ENCODE measurements around the gene TXNRD3.
A peak's percentile ranks its signal among the peaks of the same experiment; 100 is the strongest.

The TXNRD3 gene

DNA sequence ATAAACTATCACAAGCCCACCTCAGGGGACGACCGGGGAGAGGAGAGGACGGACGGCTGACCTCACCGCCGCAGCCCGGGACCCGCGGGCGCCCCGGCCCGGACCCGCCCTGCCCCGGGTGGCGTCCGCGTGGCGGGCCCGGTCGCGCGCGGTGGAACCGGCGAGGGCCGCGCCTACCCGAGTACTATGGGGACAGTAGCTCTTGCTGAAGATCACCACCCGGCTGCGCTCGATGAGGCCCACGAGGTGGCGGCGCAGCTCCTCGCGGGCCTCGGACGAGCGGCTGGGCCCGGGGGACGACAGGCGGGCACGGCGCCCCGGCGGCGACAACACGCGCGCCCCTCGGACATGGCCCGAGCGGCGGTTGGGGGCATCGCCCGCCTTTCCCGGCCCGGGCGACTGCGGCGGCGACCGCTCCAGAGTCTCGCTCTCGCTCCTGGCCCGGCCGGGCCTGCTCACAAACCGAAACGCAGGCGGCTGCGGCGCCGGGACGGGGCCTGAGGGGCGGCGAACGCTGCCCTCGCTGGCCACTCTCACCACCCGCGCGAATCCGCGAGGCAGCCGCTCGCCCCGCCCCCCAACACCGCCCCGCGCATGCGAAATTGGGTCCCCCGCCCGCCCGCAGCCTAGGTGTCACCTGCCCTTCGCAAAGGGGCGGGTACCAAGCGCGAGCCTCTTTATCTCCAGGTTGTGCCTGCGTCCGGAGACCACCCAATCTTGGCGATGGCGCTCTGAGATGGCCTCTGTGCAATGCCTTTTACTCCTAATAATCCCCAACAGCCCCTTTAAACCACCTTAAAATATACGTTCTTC is at the start of gene TXNRD3:
Gene TXNRD3, minus strand, starts transcription at position 554 of the 813 bp plus-strand sequence.
- DNase-seq (ENCODE audit: low spot score): peak; percentile 79

DNA sequence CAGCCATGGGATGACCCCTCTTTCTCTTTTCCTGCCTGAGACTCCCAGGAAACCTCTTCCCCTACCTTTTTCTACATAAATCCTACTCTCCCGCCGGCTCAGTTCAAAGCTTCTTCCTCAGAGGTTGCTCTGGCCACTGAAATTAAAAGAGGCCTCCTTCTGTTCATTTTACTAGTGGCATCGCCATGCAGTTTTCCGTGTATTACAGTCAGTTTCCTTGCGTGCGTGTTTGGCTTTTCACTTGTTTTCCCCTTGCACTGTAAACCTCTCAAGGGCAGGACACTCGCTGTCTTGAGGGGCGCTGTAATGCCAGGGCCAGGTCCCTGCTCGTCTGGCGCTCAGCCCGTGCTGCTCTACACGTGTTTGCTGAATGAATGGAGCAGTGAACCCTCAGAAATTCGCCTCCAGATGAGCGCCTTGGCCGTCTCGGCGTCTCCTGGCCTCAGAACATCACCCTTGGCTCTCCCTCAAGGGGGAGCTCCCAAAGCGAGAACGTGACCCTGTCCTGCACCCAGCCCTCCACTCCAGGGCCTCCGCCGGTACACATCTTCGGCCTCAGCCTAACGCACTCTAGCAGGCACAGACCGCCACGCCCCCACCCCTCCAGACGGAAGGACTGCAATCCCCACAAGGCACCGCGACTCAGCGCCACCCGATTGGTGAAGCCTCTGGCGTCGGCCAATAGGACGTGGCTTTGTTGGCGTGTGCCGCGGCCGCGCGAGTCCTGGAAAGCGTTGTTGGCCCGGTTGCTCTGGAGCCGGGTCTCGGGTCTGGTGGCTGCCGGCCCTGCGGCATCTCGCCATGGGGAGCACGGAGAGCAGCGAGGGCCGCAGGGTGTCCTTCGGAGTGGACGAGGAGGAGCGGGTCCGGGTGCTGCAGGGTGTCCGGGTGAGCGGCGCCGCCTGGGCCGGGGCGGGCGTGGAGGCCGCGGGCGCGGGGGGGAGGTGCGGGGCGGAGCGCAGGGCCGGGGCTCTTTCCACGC is 48.9 kb upstream of the TXNRD3 start, which contains the start of gene CHCHD6:
Gene CHCHD6, plus strand, starts transcription at position 729 of the 982 bp plus-strand sequence. Its CDS starts 73 bp downstream, at position 802.
- DNase-seq (ENCODE audit: low spot score): peak; percentile 96

DNA sequence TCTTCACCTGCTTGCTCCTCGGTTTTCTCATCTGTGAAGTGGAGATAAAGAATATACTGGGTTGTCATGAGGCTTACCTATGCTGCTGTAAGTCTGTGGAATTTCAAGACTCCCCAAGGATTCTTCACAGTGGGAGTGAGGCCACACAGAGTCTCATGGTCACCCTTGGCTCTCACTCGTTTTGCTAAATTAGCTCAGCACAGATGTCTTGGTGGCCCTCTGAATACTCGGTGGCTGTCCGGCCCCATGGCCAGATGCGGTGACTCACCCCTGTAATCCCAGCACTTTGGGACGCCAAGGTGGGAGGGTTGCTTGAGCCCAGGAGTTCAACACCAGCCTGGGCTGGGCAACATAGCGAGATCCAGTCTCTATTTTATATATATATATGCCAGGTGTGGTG is 44.1 kb upstream of the TXNRD3 start:
- DNase-seq (ENCODE audit: low spot score): no peak

DNA sequence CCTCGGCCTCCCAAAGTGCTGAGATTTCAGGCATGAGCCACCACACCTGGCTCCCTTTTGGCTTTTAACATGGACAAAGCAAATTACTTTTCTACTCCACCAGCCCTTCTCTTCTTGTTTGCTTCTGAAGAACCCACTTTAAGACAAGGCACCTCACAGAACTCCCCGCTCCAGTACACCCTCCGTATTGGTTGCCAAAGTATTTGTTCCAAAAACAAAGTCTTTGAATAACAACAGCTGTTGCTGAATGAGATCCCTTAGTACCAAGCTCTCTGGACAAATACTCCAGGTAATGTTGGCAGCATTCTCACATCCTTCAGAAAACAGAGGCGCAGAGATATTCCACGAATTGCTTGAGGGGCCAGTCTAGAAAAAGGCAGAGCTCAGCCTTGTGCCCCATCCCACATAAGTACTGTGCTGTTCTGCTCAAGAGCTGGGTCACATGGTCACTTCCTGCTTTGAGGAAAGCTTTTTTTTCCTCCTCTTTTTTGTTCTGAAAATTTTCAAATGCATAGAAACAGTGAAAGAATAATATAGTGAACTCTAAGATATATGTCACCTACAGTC is 41.9 kb upstream of the TXNRD3 start:
- no peak for DNase-seq (ENCODE audit: low spot score)

DNA sequence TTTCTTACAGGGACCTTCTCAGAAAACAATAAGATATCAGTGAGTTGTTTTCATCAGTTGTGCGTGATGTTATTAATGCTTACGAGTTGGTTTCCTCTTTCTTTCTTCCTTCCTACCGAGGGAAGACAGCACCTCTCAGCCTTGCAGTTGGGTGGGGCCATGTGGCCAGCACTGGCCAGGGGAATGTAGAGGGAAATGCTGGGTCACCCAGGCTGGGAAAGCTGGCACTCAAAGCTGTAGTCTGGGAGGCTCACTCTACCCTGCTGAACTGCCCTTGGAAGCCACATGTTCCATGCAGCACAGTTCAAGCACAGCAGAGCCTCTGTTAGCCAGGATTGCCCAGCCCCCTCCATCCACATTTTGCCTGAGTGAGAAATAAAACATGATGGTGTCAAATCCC is 39.0 kb upstream of the TXNRD3 start:
- DNase-seq (ENCODE audit: low spot score): no peak

DNA sequence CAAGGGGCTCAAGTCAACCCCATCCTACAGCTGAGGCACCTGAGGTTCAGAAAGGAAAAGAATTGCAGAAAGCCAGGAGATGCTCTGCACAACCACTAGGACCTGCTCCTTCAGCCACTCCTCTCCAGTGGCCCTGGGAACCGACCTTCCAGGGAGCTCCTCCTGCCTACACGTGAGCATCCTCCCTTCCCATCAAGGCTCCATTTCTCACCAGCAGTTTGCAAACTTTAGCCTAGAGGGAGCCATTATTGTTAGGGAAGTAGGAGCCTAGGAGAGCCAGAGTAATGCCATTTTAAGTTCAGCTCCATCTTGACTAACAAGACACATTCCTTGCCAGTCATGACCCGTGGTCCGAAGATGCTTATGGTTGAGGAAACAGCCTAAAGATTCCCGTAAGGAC is 37.9 kb upstream of the TXNRD3 start:
- DNase-seq (ENCODE audit: low spot score): no peak

DNA sequence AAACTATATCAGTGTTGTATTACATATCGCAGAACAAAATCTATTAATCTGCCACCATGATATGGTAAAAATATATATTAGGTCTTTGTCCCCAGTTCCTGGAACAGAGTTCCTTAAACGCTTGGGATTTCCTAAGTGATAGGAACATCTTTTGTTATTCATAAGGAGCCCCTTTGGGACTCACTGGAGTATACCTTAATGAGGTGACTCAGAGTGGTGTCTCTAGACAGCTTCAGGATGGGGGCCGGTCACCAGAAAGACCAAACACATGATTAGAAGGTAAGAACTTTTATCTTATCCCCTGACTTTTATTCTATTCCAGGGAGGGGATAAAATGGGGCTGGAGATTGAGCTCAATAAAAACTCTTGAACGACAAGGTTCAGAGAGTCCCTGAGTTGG is 36.8 kb upstream of the TXNRD3 start:
- no peak for DNase-seq (ENCODE audit: low spot score)

DNA sequence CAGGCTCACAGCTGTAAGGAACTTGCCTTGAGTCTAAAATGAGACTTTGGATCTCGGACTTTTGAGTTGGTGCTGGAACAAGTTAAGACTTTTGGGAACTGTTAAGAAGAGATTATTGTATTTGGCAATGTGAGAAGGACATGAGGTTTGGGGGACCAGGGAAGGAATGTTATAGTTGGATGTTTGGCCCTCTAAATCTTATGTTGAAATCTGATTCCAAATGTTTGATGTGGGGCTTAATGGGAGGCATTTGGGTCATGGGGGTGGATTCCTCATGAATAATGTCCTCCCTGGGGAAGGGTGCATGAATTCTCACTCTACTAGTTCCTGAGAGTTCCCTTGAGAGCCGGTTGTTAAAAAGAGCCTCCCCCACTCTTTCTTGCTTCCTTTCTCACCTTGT is 30.6 kb upstream of the TXNRD3 start:
- no peak for DNase-seq (ENCODE audit: low spot score)

DNA sequence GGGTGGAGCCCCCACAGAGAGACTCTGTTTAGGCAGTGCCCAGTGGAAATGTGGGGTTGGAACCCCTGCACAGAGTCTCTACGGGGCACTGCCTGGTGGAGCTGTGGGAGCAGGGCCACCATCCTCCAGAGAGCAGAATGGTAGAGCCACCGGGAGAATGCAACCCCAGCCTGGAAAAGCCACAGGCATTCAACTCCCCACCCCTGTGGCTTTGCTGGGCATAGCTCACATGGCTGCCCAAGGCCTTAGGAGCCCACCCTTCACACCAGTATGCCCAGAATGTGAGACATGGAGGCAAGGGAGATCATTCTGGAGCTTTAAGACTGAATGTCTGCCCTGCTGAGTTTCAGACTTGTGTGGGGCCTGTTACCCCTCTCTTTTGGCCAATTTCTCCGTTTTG is 30.1 kb upstream of the TXNRD3 start:
- no peak for DNase-seq (ENCODE audit: low spot score)

DNA sequence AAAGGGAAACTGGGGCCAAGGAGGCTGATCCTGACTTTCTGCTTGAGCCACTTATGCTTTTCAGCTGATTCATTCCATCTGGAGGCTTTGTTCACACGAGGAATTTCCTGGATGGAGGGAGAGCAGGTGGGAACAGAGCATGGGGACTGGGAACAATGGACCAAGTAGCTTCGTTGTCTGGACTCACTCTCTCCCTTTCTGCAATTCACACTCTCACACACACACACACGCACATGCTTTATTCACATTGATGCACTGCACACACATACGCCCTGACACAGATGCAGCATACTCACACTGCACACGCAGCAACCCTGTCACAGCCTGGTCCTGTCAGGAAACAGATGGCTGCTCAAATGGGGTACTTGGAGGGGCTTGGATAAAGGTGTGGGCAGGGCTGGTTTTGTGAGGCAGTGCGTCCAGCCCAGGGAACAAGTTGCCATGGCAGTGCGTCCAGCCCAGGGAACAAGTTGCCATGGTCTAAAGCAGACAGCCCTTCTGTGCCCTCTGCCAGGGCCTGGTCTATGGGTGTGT is 29.4 kb upstream of the TXNRD3 start:
- DNase-seq (ENCODE audit: low spot score): peak; percentile 22

DNA sequence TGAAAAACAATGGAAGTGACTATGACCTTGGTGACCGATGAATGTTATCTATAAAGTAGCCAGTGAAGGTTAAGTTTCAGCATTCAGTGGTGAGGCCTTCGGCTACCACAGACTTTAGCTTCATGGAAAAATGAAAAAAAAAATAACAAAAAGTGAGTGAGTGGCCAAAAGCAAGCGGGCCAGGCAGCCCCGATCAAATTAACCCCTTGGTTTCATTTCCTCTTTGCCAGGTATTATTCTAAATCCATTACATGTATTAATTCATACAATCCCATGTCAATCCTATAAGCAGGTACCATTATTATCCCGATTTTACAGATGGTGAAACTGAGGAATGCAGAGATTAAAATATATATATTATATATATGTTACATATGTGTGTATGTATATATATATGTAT is 28.1 kb upstream of the TXNRD3 start:
- no peak for DNase-seq (ENCODE audit: low spot score)

DNA sequence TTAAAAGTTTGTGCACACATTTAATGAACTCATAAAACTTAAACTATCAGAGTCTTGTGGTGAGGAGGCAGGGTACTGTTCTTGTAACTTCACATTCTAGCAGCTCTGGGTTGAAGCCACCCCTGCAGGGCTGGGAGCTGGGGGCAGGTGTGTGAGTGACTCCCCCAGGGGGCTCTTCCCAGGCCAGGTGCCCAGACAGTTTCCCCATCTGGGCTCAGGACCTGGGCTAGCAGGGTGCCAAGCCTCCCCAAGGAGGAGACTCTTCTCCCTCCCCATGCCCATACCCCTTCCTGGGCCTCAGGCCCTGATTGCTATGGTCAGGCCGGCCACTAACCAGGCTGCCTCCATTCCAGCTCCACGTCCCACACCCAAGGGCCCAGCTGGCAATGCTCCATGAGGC is 27.1 kb upstream of the TXNRD3 start:
- DNase-seq (ENCODE audit: low spot score): no peak

DNA sequence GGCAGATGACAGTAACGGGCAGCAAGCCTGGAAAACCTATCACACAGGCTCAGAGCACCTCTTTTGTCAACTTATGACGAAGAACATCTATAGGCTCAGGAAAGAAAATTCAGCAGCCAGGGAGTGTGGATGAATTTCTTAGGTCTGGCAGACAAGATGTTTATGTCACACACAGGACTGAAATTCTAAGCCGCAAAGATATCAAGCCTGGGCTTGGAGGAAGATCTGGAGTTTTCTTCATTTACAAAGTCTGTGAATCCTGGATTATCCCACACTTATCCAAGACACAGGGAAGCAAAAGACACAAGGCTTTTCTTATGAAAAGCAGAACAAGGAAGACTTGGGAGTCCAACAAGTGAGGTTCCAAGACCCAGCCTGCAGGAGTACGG is 25.7 kb upstream of the TXNRD3 start:
- no peak for DNase-seq (ENCODE audit: low spot score)

DNA sequence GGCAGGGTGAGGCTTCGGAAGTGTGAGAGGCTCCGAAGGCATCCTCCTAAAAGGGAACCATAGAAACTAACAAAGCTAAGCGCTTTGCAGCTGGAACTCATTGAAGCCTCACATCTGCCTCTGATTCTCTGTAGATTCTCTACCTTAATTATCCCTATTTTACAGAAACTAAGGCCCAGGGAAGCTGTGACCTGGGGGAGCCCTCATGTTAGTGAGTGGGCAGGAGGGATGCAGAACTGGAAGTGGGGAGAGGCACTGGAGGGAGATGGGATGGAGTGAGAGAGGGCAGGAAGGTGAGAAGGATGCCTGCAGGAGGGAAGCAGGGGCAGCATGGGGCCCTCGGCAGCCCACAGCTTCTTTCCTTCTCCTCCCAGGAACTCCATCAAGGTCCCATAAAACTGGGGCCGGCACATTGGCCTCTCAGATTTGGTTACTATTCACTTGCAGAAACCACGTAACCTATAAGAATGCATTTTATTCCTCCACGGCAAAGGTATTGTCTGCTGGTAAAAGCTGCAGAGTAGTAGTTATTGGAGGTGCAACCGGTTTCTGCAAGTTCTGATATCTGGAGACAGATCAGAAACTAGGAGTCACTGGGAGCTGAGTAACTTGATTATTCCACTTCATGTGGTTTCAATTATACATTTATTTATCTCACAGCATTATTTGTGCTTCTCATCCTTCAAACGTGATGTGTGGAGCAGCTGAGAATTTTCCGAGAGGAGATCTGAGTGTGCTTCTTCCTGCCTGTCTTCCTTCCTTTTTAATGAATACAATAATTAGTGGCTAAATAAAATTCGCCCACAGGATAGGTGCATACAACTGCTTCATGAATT is 25.1 kb upstream of the TXNRD3 start:
- DNase-seq (ENCODE audit: low spot score): no peak

DNA sequence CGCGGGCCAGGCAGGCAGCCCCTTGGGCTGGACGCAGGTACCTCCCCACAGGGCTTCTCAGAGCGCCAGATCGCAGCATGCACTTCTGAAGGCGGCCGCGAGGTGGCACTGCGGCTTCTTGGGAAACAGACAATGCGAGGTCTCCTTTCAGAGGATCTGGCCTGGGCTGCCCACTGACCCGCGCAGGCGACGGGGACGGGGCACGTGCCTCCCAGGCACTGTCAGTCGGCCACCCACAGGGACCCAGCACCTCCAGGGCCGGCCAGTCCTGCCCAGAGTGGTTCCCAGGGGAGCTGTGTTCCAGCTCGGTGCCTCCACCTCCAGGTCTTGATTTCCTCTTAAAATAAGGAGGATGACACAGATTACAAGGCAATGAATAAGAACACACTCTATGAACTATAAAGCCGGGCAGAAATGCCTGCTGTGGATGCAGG is 24.4 kb upstream of the TXNRD3 start:
- DNase-seq (ENCODE audit: low spot score): peak; percentile 79

DNA sequence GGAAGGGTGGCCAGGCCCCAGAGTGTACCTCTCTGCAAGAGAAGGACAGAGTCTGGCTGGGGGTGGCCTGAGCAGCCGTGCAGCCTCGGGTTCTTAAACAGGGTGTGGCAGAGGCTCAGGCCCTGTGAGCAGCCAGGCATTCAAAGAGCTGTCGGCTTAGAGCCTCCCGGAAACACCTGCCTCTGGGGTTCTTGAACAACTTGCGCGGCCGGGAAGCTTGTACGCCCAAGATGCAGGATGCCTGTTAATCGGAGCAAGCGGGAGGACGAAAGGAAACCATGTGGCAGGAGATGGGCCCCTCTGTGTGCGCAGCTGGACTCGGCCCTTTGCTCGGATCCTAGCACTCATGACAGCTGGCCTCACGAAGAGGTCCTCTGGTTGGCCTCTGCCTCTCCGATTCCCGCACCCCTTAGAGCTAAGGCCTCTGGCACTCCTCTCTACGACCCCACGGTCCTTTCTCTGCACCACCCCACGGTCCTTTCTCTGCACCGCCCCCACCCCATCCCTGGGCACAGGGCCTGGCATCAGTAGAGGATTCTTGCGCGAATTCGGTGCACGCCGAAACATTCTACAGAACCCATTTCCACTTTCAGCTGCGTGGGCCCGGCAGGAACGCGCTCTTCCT is 23.9 kb upstream of the TXNRD3 start:
- DNase-seq (ENCODE audit: low spot score): peak; percentile 30

DNA sequence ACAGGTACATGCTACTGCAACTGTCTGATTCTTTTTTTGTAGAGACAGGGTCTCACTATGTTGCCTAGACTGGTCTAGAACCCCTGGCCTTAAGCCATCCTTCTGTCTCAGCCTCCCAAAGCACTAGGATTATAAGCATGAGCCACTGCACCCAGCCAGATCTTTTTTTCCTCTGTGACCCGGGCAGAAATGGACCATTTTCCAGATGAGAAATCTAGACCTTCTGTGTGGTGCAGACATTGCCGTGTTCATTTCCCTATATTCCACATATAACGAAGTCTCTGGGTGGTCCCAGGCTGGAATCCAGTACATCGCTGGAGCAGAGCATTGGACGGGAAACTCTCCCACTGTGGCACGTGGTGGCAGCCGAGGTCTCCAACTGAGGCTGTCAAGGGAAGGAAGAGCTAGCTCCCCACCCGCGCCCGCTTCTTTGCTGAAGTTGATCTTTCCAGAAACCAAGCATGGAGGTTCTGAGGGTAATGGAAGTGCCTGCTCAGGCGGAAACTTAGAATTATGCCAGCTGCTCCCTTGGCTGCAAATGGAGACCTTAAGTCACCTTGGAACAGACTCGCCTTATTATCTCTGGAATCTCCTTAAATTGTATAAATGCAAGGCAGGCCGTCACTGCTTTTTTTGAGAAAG is 23.1 kb upstream of the TXNRD3 start:
- no peak for DNase-seq (ENCODE audit: low spot score)

DNA sequence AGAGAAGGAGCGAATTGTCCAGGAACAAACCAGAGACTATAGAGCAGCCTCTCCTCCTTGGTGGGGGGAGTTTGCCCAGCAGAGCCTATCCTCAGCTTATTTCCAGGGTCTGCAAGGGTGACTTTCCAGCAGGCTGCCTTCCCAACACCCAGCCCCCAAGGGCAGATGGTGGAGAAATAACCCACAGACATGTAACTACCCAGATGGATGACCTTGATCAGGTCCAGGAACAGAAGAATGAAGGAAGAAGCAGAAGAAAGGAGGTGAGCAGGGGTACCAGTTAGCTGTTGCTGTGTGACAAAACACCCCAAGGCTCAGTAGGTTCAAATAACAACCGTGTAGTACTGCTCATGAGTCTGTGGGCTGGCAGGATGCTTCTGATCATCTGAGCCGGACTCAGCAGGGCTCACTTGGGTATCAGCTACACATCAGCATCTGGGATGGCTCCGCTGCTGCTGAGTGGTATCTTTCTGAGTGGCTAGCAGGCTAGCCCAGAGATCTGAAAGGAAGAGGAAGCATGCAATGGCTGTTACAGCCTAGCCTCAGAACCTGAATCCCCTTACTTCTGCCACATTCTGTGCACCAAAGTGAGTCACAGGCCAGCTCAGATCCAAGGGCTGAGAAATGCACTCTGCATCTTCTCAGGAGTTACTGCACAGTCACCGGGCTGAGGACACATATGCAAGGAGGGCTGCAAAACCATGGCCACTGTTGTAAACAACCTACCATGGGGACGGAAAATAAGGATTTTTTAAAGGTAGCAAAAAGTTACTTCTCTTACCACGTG is 22.2 kb upstream of the TXNRD3 start:
- DNase-seq (ENCODE audit: low spot score): peak; percentile 46

DNA sequence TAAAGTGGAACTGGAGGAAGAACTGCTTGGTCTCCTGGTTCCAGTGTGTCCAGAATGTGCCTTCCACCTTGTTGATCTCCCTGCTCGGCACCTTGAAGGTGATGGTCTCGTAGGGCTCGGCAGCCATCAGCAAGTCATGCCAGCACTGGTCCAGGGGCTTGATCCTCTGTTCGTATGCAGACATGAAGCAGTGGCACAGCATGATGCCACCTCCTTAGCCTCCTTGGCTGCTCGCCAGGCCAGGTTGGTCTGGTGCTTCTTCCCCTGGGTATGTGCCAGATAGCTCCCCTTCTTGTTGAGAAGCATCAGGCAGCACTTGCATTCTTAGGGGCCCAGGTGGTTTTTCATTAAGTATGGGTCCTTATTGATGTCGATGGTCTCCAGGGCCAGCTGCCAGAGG is 17.8 kb upstream of the TXNRD3 start:
- DNase-seq (ENCODE audit: low spot score): no peak

DNA sequence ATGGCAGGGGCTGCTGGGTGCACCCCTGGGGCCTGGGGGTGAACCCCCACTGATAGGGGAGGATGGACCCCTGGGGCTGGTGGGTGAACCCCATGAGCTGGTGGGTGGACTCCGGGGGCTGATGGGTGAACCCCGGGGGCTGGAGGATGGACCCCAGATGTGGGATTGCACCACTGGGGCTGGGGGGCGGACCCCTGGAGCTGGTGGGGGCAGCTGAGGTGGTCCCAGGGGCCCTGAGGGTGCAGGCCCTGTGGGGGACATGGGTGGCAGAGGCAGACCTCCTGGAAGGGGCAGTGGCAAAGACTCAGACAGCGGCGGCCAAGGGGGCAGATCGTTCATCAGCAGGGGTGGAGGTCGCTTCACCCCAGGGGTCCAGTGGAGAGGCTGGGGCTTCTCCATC is 17.4 kb upstream of the TXNRD3 start:
- no peak for DNase-seq (ENCODE audit: low spot score)

Measured in kidney tubule cell (primary cell).